HepG2 (cell line): Measurements from ENCODE around the gene VIM. TPM values are rescaled to one million over a fixed set of nuclear protein-coding genes. Genes with fewer than 3 reads are reported as not detected.

ENCODE experiments used
- ATAC-seq: fragments of 200-7000 bp; cut with Tn5 transposase; 3 replicates; pipeline ENCODE4 v1.9.1; 2020; ENCODE audit warnings: mild to moderate bottlenecking, moderate library complexity
- BruUV-seq: library from RNA; stranded (reverse); fragments of 400-500 nt; replicated peaks from 2 replicates; lab custom pipeline; 2021; lab: Mats Ljungman, UMichigan
- CTCF ChIA-PET: fragments of 300-600 bp; formaldehyde crosslinking; extraction: SDS; loops from one replicate; lab custom pipeline; 2021; ENCODE audit warnings: low total read pairs, inconsistent platforms, low intra/inter-chr PET ratio; lab: Yijun Ruan, JAX
- POLR2A ChIA-PET: fragments of 350-600 bp; sonication (Branson Sonifier 250); formaldehyde crosslinking; loops from one replicate; lab custom pipeline; 2020; ENCODE audit warnings: antibody characterized with exemption, inconsistent platforms; lab: Yijun Ruan, JAX
- DNase-seq: peaks from one replicate; pipeline ENCODE4 v3.0.0-alpha.2; 2015; ENCODE audit warnings: low spot score
- FAIRE-seq: peaks from 3 replicates; lab custom pipeline; 2011; peaks lifted over from hg19 to GRCh38; lab: Jason Lieb, UNC
- H2AFZ ChIP-seq: one replicate; pipeline ENCODE4 v1.6.1; 2011; ENCODE audit warnings: low read length, inconsistent platforms
- H3K27ac ChIP-seq: fragments of 300-600 bp; 3 replicates; pipeline ENCODE4 v1.8.0; 2011; ENCODE audit warnings: mixed run types, mild to moderate bottlenecking, mixed read lengths, low read length, inconsistent platforms; ENCODE audit not compliant: insufficient read depth; ENCODE audit errors: extremely low read length
- H3K27me3 ChIP-seq, 2 experiments: fragments of 200-600 bp in 1 of 2; 2 replicates in 1 of 2; 3 replicates in 1 of 2; pipeline versions ENCODE4 v1.6.0 to v1.8.0; 2011; ENCODE audit warnings: low read length in 2 of 2, mild to moderate bottlenecking in 2 of 2, moderate library complexity in 2 of 2, inconsistent platforms in 1 of 2; ENCODE audit not compliant: insufficient read depth in 2 of 2, control insufficient read depth in 1 of 2
- H3K36me3 ChIP-seq, 2 experiments: fragments of 200-600 bp in 1 of 2; replicated peaks in 1 of 2; 2 replicates in 1 of 2; 3 replicates in 1 of 2; pipeline versions ENCODE4 v1.5.1 to v1.8.0; 2011; ENCODE audit warnings: low read length in 2 of 2, inconsistent platforms in 1 of 2; ENCODE audit not compliant: insufficient read depth in 2 of 2, control insufficient read depth in 1 of 2
- H3K4me1 ChIP-seq: 2 replicates; pipeline ENCODE4 v1.5.1; 2012; ENCODE audit warnings: low read length, inconsistent platforms; ENCODE audit not compliant: insufficient read depth
- H3K4me2 ChIP-seq: 2 replicates; pipeline ENCODE4 v1.6.0; 2011; ENCODE audit warnings: low read depth, low read length, inconsistent platforms
- H3K4me3 ChIP-seq, 3 experiments: fragments of 200-600 bp in 1 of 3; sonication (generic), shearing (Covaris generic) in 1 of 3; replicated peaks in 1 of 3; 2 replicates each; pipeline ENCODE4 v1.5.1; 2011 to 2016; ENCODE audit warnings: low read length in 3 of 3, inconsistent platforms in 2 of 3, low read depth in 2 of 3, mild to moderate bottlenecking in 2 of 3, control low read depth in 1 of 3, mixed read lengths in 1 of 3; ENCODE audit not compliant: insufficient read depth in 1 of 3
- H3K79me2 ChIP-seq: one replicate; pipeline ENCODE4 v1.6.1; 2011; ENCODE audit warnings: low read length, inconsistent platforms; ENCODE audit not compliant: insufficient read depth
- H3K9ac ChIP-seq: 2 replicates; pipeline ENCODE4 v1.6.0; 2011; ENCODE audit warnings: mild to moderate bottlenecking, low read depth, low read length, inconsistent platforms; ENCODE audit not compliant: insufficient read depth
- H3K9me3 ChIP-seq: 2 replicates; pipeline ENCODE4 v1.5.1; 2012; ENCODE audit warnings: mild to moderate bottlenecking, low read length
- H4K20me1 ChIP-seq: 2 replicates; pipeline ENCODE4 v1.6.0; 2011; ENCODE audit warnings: inconsistent platforms, mild to moderate bottlenecking, low read length, moderate library complexity; ENCODE audit not compliant: insufficient read depth
- MAFG ChIP-seq: sonication (generic); formaldehyde crosslinking; IDR thresholded peaks from 2 replicates; pipeline ENCODE4 v1.5.1; 2020; ENCODE audit warnings: mild to moderate bottlenecking, missing genetic modification reagents
- MEIS2 ChIP-seq: sonication (generic); formaldehyde crosslinking; IDR thresholded peaks from 2 replicates; pipeline ENCODE4 v1.9.0; 2021; ENCODE audit warnings: mild to moderate bottlenecking, missing genetic modification reagents
- NCOA5 ChIP-seq: sonication (generic); formaldehyde crosslinking; IDR thresholded peaks from 2 replicates; pipeline ENCODE4 v1.4.0; 2020; ENCODE audit warnings: missing genetic modification reagents
- PAWR ChIP-seq: sonication (generic); formaldehyde crosslinking; IDR thresholded peaks from 2 replicates; pipeline ENCODE4 v1.4.0; 2020; ENCODE audit warnings: missing genetic modification reagents, mild to moderate bottlenecking, borderline replicate concordance
- RORA ChIP-seq: sonication (generic); formaldehyde crosslinking; IDR thresholded peaks from 2 replicates; pipeline ENCODE4 v1.5.0; 2020; ENCODE audit warnings: mild to moderate bottlenecking, missing genetic modification reagents, moderate library complexity
- ZEB1 ChIP-seq: IDR thresholded peaks from 2 replicates; pipeline ENCODE4 v1.6.1; 2012; ENCODE audit warnings: mild to moderate bottlenecking, low read depth, inconsistent platforms; ENCODE audit not compliant: insufficient replicate concordance
- ZNF839 ChIP-seq: sonication (generic); formaldehyde crosslinking; IDR thresholded peaks from 2 replicates; pipeline ENCODE4 v1.4.0; 2020; ENCODE audit warnings: missing genetic modification reagents, mild to moderate bottlenecking, borderline replicate concordance
- WGBS: methylation state at CpG from one replicate; pipeline ENCODE4 v1.1.6; 2017; ENCODE audit warnings: low lambda C conversion rate; 5-methylcytosine and 5-hydroxymethylcytosine counted together
- in situ Hi-C: cut with HindIII; loops from 2 replicates; pipeline ENCODE4 v1.10.0; 2017; ENCODE audit warnings: low pct_unique_long_range_greater_than_20kb; ENCODE audit not compliant: extremely low pct_ligation_motif_present
- intact Hi-C: fragments of 100-400 bp; cut with micrococcal nuclease; formaldehyde crosslinking; loops from one replicate; pipeline ENCODE4 v1.10.0; 2022; ENCODE audit not compliant: unreplicated experiment
- polyA plus RNA-seq, 8 experiments: library from polyadenylated mRNA; depleted of rRNA in 3 of 8; stranded (reverse) in 7 of 8; unstranded in 1 of 8; fragments of >200 nt; fragmentation: Illumina TruSeq in 4 of 8; extraction: Trizol in 4 of 8; gene quantifications; 2 replicates each; pipeline versions ENCODE4 v1.2.1 to v1.2.3, GENCODE V29; 2011 to 2016; ENCODE audit warnings: low read depth in 4 of 8, missing spikeins in 1 of 8, mixed read lengths in 1 of 8; ENCODE audit not compliant: insufficient read depth in 1 of 8
- total RNA-seq, 5 experiments: library from RNA; depleted of rRNA; stranded (reverse); fragments of >200 nt; fragmentation: Illumina TruSeq; extraction: Trizol; gene quantifications; 2 replicates each; pipeline ENCODE4 v1.2.3, GENCODE V29; 2016; ENCODE audit warnings: low read depth in 1 of 5
- TF ChIP-seq, protein P1 (sequence below): sonication (generic); formaldehyde crosslinking; IDR thresholded peaks from 2 replicates; pipeline ENCODE4 v1.4.0; 2020; ENCODE audit warnings: missing genetic modification reagents, mild to moderate bottlenecking, borderline replicate concordance
- TF ChIP-seq, protein P2 (sequence below): sonication (generic); formaldehyde crosslinking; IDR thresholded peaks from 2 replicates; pipeline ENCODE4 v1.8.1; 2023; ENCODE audit warnings: mild to moderate bottlenecking, moderate library complexity, missing genetic modification reagents
- TF ChIP-seq, protein P3 (sequence below): sonication (generic); formaldehyde crosslinking; IDR thresholded peaks from 2 replicates; pipeline ENCODE4 v1.4.0; 2020; ENCODE audit warnings: low read depth, mild to moderate bottlenecking, missing genetic modification reagents
- TF ChIP-seq, protein P4 (sequence below): sonication (generic); formaldehyde crosslinking; IDR thresholded peaks from 2 replicates; pipeline ENCODE4 v1.4.0; 2020; ENCODE audit warnings: missing genetic modification reagents
- TF ChIP-seq, protein P5 (sequence below): sonication (generic); formaldehyde crosslinking; IDR thresholded peaks from 2 replicates; pipeline ENCODE4 v1.4.0; 2020; ENCODE audit warnings: missing genetic modification reagents, borderline replicate concordance

VIM gene
- total and polyA plus RNA-seq, 2 of the 13 experiments (the other 11 are each of a cell fraction or from before 2014, with no cell fraction given), result not detected

DNA sequence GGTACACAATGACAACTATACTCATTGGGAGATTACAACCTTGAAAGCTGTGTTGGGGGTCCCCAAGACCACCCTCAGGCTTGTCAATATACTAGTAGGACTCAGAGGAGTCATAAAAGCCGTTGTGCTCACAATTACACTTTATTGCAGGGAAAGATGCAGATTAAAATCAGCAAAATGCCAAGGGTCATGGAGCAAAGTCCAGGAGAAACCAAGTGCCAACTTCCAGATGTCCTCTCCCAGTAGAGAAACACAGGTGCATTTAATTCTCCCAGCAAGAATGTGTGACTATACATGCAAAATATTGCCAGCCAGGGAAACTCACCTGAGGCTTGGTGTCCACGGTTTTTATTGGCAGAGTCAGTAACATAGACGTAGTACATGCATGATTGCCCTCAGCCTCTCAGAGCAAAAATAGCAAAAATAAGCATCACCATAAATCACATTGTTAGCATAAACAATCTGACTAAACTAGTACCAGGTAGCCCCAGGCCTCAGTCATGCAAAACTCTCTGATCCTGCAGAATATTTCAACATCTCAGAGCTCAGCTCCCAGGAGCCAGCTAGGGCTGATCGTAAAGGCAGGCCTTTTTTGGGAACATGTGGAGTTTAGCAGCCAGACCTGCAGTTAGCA, 50.7 kb downstream of the VIM start:
- DNase-seq (no peak), FAIRE-seq (no peak), ATAC-seq (no peak)
- H3K36me3 ChIP-seq, result no peaks in the 10 kb centered on the region
- no TSS peak for BruUV-seq
- no peak overlapping the region for H2AFZ ChIP-seq
- intact Hi-C loops (no loop called here), in situ Hi-C loops (no loop called here)
- H3K4me3 ChIP-seq, result no peak overlapping the region
- no peak overlapping the region for H3K4me2 ChIP-seq
- H3K27ac ChIP-seq, result no peak overlapping the region
- H3K9ac ChIP-seq, result no peak overlapping the region
- no peaks in the 10 kb centered on the region for H3K4me1 ChIP-seq
- WGBS, result 0% methylated on average over 4 of the region's 4 CpGs
- CTCF ChIA-PET, result no interaction called here
- no peaks in the 10 kb centered on the region for H4K20me1 ChIP-seq
- H3K9me3 ChIP-seq, result peaks cover 30% of the 10 kb centered on the region
- no peaks in the 10 kb centered on the region for H3K79me2 ChIP-seq
- POLR2A ChIA-PET, result no interaction called here
- no peaks in the 10 kb centered on the region for H3K27me3 ChIP-seq
- TF ChIP-seq, protein P1, sequence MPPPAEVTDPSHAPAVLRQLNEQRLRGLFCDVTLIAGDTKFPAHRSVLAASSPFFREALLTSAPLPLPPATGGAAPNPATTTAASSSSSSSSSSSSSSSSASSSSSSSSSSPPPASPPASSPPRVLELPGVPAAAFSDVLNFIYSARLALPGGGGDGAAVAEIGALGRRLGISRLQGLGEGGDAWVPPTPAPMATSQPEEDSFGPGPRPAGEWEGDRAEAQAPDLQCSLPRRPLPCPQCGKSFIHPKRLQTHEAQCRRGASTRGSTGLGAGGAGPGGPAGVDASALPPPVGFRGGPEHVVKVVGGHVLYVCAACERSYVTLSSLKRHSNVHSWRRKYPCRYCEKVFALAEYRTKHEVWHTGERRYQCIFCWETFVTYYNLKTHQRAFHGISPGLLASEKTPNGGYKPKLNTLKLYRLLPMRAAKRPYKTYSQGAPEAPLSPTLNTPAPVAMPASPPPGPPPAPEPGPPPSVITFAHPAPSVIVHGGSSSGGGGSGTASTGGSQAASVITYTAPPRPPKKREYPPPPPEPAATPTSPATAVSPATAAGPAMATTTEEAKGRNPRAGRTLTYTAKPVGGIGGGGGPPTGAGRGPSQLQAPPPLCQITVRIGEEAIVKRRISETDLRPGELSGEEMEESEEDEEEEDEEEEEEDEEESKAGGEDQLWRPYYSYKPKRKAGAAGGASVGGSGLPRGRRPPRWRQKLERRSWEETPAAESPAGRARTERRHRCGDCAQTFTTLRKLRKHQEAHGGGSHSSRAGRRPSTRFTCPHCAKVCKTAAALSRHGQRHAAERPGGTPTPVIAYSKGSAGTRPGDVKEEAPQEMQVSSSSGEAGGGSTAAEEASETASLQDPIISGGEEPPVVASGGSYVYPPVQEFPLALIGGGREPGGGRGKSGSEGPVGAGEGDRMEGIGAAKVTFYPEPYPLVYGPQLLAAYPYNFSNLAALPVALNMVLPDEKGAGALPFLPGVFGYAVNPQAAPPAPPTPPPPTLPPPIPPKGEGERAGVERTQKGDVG (CRISPR knock-in tag), result no peak
- TF ChIP-seq, protein P2, sequence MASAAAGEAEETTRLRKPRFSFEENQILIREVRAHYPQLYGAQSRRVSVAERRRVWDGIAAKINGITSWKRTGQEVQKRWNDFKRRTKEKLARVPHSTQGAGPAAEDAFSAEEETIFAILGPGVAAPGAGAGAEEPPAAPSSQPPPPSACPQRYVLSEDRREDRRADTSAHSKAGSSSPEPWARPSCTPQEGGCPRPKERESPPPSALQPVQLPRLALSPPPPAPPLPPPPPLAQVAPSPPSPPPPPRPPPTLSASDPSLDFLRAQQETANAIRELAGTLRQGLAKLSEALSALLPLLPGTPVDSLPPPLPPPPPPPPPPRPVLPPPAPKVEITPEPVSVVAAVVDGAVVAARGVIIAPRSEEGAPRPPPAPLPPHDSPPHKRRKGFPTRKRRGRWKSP (CRISPR knock-in tag), result no peak
- TF ChIP-seq RORA (CRISPR knock-in tag), result no peak
- no peak for TF ChIP-seq NCOA5
- no peak for TF ChIP-seq PAWR (CRISPR knock-in tag)
- no peak for TF ChIP-seq MEIS2 (CRISPR knock-in tag)
- no peak for TF ChIP-seq ZEB1
- TF ChIP-seq, protein P3, sequence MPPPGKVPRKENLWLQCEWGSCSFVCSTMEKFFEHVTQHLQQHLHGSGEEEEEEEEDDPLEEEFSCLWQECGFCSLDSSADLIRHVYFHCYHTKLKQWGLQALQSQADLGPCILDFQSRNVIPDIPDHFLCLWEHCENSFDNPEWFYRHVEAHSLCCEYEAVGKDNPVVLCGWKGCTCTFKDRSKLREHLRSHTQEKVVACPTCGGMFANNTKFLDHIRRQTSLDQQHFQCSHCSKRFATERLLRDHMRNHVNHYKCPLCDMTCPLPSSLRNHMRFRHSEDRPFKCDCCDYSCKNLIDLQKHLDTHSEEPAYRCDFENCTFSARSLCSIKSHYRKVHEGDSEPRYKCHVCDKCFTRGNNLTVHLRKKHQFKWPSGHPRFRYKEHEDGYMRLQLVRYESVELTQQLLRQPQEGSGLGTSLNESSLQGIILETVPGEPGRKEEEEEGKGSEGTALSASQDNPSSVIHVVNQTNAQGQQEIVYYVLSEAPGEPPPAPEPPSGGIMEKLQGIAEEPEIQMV (CRISPR knock-in tag), result no peak
- TF ChIP-seq, protein P4, sequence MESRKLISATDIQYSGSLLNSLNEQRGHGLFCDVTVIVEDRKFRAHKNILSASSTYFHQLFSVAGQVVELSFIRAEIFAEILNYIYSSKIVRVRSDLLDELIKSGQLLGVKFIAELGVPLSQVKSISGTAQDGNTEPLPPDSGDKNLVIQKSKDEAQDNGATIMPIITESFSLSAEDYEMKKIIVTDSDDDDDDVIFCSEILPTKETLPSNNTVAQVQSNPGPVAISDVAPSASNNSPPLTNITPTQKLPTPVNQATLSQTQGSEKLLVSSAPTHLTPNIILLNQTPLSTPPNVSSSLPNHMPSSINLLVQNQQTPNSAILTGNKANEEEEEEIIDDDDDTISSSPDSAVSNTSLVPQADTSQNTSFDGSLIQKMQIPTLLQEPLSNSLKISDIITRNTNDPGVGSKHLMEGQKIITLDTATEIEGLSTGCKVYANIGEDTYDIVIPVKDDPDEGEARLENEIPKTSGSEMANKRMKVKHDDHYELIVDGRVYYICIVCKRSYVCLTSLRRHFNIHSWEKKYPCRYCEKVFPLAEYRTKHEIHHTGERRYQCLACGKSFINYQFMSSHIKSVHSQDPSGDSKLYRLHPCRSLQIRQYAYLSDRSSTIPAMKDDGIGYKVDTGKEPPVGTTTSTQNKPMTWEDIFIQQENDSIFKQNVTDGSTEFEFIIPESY (CRISPR knock-in tag), result no peak
- TF ChIP-seq, protein P5, sequence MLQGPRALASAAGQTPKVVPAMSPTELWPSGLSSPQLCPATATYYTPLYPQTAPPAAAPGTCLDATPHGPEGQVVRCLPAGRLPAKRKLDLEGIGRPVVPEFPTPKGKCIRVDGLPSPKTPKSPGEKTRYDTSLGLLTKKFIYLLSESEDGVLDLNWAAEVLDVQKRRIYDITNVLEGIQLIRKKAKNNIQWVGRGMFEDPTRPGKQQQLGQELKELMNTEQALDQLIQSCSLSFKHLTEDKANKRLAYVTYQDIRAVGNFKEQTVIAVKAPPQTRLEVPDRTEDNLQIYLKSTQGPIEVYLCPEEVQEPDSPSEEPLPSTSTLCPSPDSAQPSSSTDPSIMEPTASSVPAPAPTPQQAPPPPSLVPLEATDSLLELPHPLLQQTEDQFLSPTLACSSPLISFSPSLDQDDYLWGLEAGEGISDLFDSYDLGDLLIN (CRISPR knock-in tag), result no peak
- no peak for TF ChIP-seq ZNF839 (CRISPR knock-in tag)
- no peak for TF ChIP-seq MAFG
